Muscle layer of colon (tissue), 2 donors: ENCODE measurements around the gene RBM24.

Experiments used
- H3K27ac ChIP-seq: one replicate; pipeline ENCODE4 v1.7.0; 2013; ENCODE audit warnings: low read depth, mild to moderate bottlenecking, low read length, moderate library complexity
- H3K27me3 ChIP-seq, 2 donors: one replicate each; pipeline ENCODE4 v1.7.0; 2013; ENCODE audit warnings: low read length in 2 of 2, mild to moderate bottlenecking in 2 of 2; ENCODE audit not compliant: insufficient read depth in 2 of 2, control insufficient read depth in 1 of 2
- H3K36me3 ChIP-seq: one replicate; pipeline ENCODE4 v1.7.0; 2013; ENCODE audit warnings: mild to moderate bottlenecking, low read length; ENCODE audit not compliant: insufficient read depth
- H3K4me1 ChIP-seq: one replicate; pipeline ENCODE4 v1.7.0; 2013; ENCODE audit warnings: mild to moderate bottlenecking, low read length; ENCODE audit not compliant: insufficient read depth
- H3K4me3 ChIP-seq, 2 donors: one replicate each; pipeline ENCODE4 v1.7.0; 2013; ENCODE audit warnings: low read length in 2 of 2, low read depth in 1 of 2, mild to moderate bottlenecking in 1 of 2, moderate library complexity in 1 of 2
- H3K9ac ChIP-seq: one replicate; pipeline ENCODE4 v1.7.0; 2013; ENCODE audit warnings: low read length
- H3K9me3 ChIP-seq: one replicate; pipeline ENCODE4 v1.7.0; 2013; ENCODE audit warnings: mild to moderate bottlenecking, low read length
- donor health status: abdominal sarcoma.
- donor health status: Adenocarcinoma of cecum.

Gene RBM24

DNA sequence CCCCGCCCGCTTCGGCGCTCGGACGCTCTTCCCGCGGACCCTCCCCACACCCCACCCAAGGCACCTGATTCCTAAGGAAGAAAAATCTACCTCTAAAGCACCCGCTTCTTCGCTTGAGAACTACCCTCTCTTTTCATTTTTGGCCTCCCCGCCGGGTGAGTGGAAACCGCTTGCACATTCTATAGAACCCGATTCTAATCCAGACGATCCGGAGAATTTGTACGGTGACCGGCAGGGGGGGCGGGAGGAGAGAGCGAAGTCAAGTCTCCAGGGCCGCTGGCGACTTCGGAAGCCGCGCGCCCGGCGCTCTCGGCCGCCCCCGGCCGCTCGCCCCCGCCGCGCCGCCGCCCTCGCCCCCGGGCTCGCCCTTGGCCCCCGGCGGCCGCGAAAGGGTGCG, at the start of gene RBM24:
Gene RBM24 (plus strand): TSS at position 262 of the 397 bp plus-strand sequence. CDS start 221 bp downstream, outside the sequence.
- Histone ChIP-seq H3K9me3 (no peaks in the 10 kb centered on the region), H3K4me1 (peaks cover 23% of the 10 kb centered on the region), H3K27ac (peak within 1 kb of the TSS; percentile 91), H3K9ac (peak within 1 kb of the TSS; percentile 89), H3K27me3 (no peaks in the 10 kb centered on the region), H3K4me3 (peak within 1 kb of the TSS; percentile 84 to 88), H3K36me3 (no peaks in the 10 kb centered on the region)

DNA sequence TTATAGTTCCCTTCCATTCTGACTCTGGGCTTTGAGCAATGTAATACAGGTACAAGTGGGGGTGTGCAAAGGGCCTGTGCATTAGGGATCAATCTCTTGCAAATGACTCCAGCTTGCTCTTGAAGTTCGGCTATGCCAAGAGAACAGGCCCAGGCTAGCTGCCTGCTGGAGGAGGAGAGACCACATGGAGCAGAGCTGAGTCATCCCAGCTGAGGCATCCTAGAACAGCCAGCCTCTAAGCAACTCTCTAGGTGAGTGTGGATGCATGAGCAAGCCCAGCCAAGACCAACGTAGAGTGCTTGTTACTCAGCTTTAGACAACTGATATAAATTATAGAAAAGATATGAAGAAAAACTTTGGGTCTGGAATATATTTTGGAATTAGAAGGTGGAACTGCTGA, 47.6 kb upstream of the RBM24 start:
- no peaks in the 10 kb centered on the region for H3K36me3 ChIP-seq

DNA sequence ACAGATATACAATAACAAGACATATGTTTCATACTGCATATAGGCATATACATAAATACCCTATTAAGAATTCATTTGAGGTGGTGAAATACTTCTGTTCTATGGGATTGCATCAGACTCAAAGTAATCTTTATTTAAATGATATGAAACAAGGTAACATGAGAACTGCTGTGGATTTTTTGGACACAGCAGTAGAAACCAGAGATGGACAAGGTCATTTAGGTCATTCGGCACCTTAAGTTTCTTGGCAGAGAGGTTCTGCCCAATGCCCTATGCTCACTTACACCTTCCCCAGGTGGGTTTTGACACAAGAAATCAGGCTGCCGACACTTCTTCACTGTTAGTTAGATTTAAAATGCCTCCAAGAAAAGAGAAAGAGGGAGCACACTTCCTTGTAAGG, 43.9 kb upstream of the RBM24 start:
- no peaks in the 10 kb centered on the region for H3K36me3 ChIP-seq
- H3K9ac ChIP-seq, result no peak overlapping the region
- no peaks in the 10 kb centered on the region for H3K27me3 ChIP-seq
- H3K27ac ChIP-seq, result no peak overlapping the region
- no peaks in the 10 kb centered on the region for H3K4me1 ChIP-seq
- H3K9me3 ChIP-seq, result no peaks in the 10 kb centered on the region
- no peak overlapping the region for H3K4me3 ChIP-seq

More for the DNA sequence above, 47.6 kb upstream of the RBM24 start:
- H3K4me3 ChIP-seq, result no peak overlapping the region
- H3K9me3 ChIP-seq, result no peaks in the 10 kb centered on the region
- H3K27me3 ChIP-seq, result no peaks in the 10 kb centered on the region
- no peaks in the 10 kb centered on the region for H3K4me1 ChIP-seq
- no peak overlapping the region for H3K9ac ChIP-seq
- H3K27ac ChIP-seq, result no peak overlapping the region

DNA sequence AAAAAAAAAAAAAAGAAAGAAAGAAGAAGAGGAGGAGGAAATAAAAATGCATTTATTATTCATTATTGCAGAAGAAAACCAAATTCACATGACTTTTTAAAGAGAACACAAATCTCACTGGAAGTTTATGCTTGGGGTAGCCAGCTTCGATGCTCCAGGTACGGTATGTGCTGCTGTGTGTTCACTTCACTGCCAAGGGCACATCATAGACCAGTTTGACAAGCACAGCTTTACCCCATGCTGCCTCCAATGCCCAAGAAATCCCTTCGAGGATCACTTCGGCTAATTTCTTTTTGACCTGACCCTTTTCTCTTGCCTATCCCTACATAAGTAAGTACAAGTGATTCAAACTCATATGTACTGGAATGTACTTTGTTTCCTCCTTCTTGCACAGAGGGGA, 41.9 kb upstream of the RBM24 start:
- Histone ChIP-seq H3K4me3 (no peak overlapping the region), H3K4me1 (no peaks in the 10 kb centered on the region), H3K9ac (no peak overlapping the region), H3K27me3 (no peaks in the 10 kb centered on the region), H3K9me3 (no peaks in the 10 kb centered on the region), H3K27ac (no peak overlapping the region), H3K36me3 (no peaks in the 10 kb centered on the region)

DNA sequence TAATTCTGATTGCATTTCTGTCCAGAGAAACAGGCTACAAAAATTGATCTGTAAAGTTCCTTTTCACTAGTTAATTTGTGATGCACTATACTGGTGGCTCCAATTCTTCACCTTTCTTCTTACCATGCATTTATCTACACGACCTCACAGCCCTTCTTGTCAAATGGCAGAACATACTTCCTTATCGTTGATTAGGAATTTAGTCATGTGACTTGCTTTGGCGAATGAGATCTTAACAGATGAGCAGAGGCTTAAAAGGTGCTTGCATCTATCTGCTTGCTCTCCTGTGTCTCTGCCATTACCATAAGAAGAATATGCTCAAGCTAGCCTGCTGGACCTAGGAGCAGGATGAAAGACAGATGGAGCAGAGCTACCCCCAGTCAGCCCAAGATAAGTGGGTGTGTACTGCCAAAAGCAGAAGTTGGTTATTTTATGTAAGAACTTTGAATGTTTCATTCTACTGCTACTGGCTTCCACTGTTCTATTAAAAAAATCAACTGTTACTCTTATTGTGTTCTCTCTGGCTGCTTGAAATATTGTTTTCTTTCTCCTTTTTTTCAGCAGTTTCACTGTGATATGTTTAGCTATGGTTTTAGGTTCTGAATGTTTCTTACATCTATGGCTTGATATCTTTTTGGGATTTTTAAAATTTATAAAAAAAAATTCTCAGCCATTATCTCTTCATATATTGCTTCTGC, 40.2 kb upstream of the RBM24 start:
- H3K4me1 ChIP-seq, result no peaks in the 10 kb centered on the region
- no peak overlapping the region for H3K4me3 ChIP-seq
- no peak overlapping the region for H3K9ac ChIP-seq
- H3K27ac ChIP-seq, result no peak overlapping the region
- no peaks in the 10 kb centered on the region for H3K27me3 ChIP-seq
- H3K36me3 ChIP-seq, result no peaks in the 10 kb centered on the region
- H3K9me3 ChIP-seq, result no peaks in the 10 kb centered on the region

DNA sequence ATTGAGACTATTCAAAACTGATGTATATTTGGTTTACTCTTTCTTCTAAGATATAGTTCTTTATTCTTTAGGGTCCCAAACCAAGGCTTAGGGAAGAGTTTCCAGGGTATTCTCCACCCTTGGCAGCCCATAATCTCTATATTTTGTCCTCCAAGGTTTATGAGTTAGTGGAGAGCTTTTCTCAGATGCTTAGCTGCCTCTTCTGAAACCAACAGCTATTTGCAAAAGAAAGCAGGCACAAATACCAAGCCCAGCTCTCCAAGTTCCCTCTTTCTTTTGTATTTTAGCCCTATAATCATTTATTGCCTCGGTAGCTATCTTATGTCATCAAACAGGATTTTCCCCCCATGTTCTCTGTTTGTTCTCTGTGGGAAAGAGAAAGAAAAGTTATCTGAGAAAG, 39.1 kb upstream of the RBM24 start:
- Histone ChIP-seq H3K4me1 (no peaks in the 10 kb centered on the region), H3K4me3 (no peak overlapping the region), H3K27me3 (no peaks in the 10 kb centered on the region), H3K27ac (no peak overlapping the region), H3K9ac (no peak overlapping the region), H3K36me3 (no peaks in the 10 kb centered on the region), H3K9me3 (no peaks in the 10 kb centered on the region)

DNA sequence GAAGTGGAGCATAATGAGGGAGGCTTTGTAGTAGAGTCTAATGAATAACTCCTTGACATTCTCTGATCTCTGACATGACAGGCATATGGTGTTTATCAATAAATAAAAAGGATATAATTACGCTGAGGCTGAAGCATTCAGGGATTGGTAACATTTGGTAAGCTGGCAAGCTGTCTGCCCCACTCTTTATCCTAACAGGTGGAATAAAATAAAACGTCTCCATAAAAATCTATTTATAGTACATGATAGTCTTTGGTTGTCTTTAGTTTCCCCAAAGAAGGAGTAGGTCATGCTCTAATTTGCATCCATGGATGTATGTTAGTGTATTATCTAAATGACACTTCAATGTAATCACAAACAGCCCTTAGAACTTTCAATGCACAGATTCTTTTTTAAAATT, 30.9 kb upstream of the RBM24 start:
- Histone ChIP-seq H3K9ac (no peak overlapping the region), H3K27ac (no peak overlapping the region), H3K9me3 (no peaks in the 10 kb centered on the region), H3K36me3 (no peaks in the 10 kb centered on the region), H3K27me3 (no peaks in the 10 kb centered on the region), H3K4me1 (no peaks in the 10 kb centered on the region), H3K4me3 (no peak overlapping the region)

DNA sequence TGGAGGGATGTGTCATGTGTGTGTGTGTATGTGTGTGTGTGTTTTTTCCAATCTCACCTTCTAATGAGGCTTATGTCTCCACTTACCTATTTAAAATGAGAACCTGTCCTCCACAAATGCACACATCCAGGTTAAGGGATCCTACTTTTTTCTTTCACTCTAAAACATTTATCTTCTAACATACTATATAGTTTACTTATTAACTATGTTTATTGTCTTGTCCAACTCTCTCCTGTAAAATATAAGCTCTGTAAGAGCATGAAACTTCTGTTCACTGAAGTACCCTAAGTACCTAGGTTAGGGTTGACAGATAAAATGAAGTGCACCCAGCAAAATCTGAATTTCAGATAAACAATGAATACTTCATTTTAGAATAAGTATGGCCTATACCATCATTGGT, 29.2 kb upstream of the RBM24 start:
- no peaks in the 10 kb centered on the region for H3K9me3 ChIP-seq
- H3K4me3 ChIP-seq, result no peak overlapping the region
- H3K4me1 ChIP-seq, result no peaks in the 10 kb centered on the region
- H3K27me3 ChIP-seq, result no peaks in the 10 kb centered on the region
- no peak overlapping the region for H3K27ac ChIP-seq
- no peak overlapping the region for H3K9ac ChIP-seq
- no peaks in the 10 kb centered on the region for H3K36me3 ChIP-seq

DNA sequence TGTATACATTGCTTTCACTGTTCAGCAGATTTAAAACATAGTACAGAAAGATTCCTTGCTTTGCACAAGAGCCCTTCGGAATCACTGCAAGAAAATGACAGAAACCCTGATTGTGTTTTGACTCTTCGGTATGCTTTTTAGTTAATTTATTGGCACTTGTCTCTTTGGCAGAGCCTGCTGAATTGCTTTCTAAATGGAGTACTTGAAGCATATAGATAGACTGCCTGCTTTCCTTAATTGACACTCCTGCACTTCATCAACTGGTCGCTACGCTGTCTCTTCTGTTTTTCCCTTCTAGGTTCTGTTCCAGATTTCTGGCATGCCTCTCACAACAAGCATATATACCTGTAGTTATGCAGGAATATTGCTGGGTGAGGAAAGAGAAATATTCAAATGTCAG, 22.4 kb upstream of the RBM24 start:
- H3K9ac ChIP-seq, result no peak overlapping the region
- H3K36me3 ChIP-seq, result no peaks in the 10 kb centered on the region

DNA sequence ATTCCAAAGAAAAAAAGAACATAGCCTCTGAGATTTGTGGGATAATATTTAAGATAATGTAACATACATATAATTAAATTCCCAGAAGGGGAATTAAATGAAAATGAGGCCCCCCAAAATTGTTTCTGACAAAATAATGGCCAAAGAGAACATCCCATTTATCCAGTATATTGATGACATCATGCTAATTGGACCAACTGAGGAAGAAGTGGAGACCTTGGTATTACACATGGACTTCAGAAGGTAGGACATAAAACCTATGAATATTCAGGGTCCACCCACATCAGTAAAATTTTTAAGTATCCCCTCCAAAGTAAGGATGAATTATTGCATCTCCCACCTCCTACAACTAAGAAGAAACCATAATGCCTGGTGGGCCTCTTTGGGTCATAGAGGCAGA, 15.6 kb upstream of the RBM24 start:
- Histone ChIP-seq H3K4me3 (no peak overlapping the region), H3K9me3 (no peaks in the 10 kb centered on the region), H3K36me3 (no peaks in the 10 kb centered on the region), H3K27ac (no peak overlapping the region), H3K9ac (no peak overlapping the region), H3K4me1 (no peaks in the 10 kb centered on the region), H3K27me3 (no peaks in the 10 kb centered on the region)

More for the DNA sequence above, 22.4 kb upstream of the RBM24 start:
- Histone ChIP-seq H3K4me1 (peaks cover 7% of the 10 kb centered on the region), H3K27me3 (no peaks in the 10 kb centered on the region), H3K27ac (no peak overlapping the region), H3K9me3 (no peaks in the 10 kb centered on the region), H3K4me3 (no peak overlapping the region)

DNA sequence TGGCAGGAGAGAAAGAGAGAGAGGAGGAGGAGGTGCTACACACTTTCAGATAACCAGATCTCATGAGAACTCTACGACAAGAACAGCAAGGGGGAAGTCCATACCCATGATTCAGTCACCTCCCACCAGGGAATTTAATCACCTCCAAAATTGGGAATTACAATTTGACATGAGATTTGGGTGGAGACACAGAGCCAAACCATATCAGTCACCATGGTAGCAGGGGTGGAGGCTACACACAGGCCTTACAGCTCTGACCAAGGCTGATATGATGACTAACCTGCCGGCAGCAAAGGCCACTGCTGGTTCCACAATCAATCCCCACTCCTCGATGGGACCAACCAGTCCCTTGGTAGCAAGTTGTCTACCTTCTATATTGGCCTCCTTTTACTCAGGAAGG, 13.6 kb upstream of the RBM24 start:
- Histone ChIP-seq H3K36me3 (no peaks in the 10 kb centered on the region), H3K9me3 (no peaks in the 10 kb centered on the region), H3K27me3 (no peaks in the 10 kb centered on the region), H3K4me1 (no peaks in the 10 kb centered on the region), H3K27ac (no peak overlapping the region), H3K9ac (no peak overlapping the region), H3K4me3 (no peak overlapping the region)

DNA sequence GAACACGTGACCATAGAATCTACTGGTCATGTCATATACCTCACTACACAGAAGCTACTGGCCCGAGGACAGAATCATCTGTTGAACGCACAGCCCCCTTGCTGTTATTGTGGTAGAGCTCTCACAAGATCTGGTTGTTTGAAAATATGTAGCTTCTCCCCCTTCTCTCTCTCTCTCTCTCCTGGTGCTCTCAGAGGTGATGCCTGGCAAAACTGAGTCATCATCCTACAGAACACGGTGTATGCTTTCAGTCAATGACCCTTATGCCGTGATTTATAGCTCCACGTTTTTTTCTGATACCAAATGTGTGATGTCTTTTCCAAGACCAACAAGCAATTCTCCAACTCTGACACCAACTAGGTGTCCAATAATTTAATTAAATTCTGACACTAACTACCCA, 13.0 kb upstream of the RBM24 start:
- no peak overlapping the region for H3K9ac ChIP-seq
- H3K9me3 ChIP-seq, result no peaks in the 10 kb centered on the region
- H3K4me1 ChIP-seq, result no peaks in the 10 kb centered on the region
- H3K4me3 ChIP-seq, result no peak overlapping the region
- no peaks in the 10 kb centered on the region for H3K27me3 ChIP-seq
- H3K27ac ChIP-seq, result no peak overlapping the region
- H3K36me3 ChIP-seq, result no peaks in the 10 kb centered on the region
